GM21360 (cell line): ENCODE results near the gene RABGEF1.
"Not testable (repeated sequence)": the region's sequence is repeated elsewhere in the genome, so short reads cannot be mapped to it uniquely, and the experiment has no call there.

Experiments used
- ATAC-seq: cut with Tn5 transposase; IDR thresholded peaks from one replicate; pipeline ENCODE4 v1.9.1; 2021; ENCODE audit warnings: mild to moderate bottlenecking, moderate library complexity; ENCODE audit not compliant: unreplicated experiment

The RABGEF1 gene

GRCh38 chr7:66740302-66740979 is at the start of gene RABGEF1:
RABGEF1 (plus strand) TSS chr7:66740733; CDS start chr7:66771900, 31,167 bp downstream.
- ATAC-seq, result peak; percentile 84

- no peak for ATAC-seq
These were observed 47.2 kb upstream of the RABGEF1 start for GRCh38 chr7:66693331-66693730.

- ATAC-seq, result no peak
These were observed 46.2 kb upstream of the RABGEF1 start for GRCh38 chr7:66694286-66694685.

GRCh38 chr7:66695417-66695816 is 45.1 kb upstream of the RABGEF1 start:
- not testable (repeated sequence) for ATAC-seq

- ATAC-seq, result not testable (repeated sequence)
These were observed 44.4 kb upstream of the RABGEF1 start for GRCh38 chr7:66696134-66696533.

- no peak for ATAC-seq
These were observed 43.8 kb upstream of the RABGEF1 start for GRCh38 chr7:66696774-66697191.

- no peak for ATAC-seq
These were observed 42.8 kb upstream of the RABGEF1 start for GRCh38 chr7:66697449-66698438.

- no peak for ATAC-seq
These were observed 41.8 kb upstream of the RABGEF1 start for GRCh38 chr7:66698652-66699205.

- ATAC-seq, result no peak
These were observed 40.5 kb upstream of the RABGEF1 start for GRCh38 chr7:66699998-66700397.

- ATAC-seq, result no peak
These were observed 39.9 kb upstream of the RABGEF1 start for GRCh38 chr7:66700633-66701131.

- ATAC-seq, result no peak
These were observed 32.7 kb upstream of the RABGEF1 start for GRCh38 chr7:66707825-66708224.

GRCh38 chr7:66710752-66711151 is 29.8 kb upstream of the RABGEF1 start:
- ATAC-seq, result not testable (repeated sequence)

- ATAC-seq, result no peak
These were observed 26.8 kb upstream of the RABGEF1 start for GRCh38 chr7:66713687-66714086.

- ATAC-seq, result not testable (repeated sequence)
These were observed 23.9 kb upstream of the RABGEF1 start for GRCh38 chr7:66716634-66717033.

- ATAC-seq, result no peak
These were observed 20.0 kb upstream of the RABGEF1 start for GRCh38 chr7:66720561-66720960.

GRCh38 chr7:66725843-66726242 is 14.7 kb upstream of the RABGEF1 start:
- no peak for ATAC-seq

GRCh38 chr7:66727058-66727457 is 13.5 kb upstream of the RABGEF1 start:
- ATAC-seq, result no peak

- no peak for ATAC-seq
These were observed 12.0 kb upstream of the RABGEF1 start for GRCh38 chr7:66728571-66728970.

GRCh38 chr7:66729274-66729673 is 11.3 kb upstream of the RABGEF1 start:
- no peak for ATAC-seq

- peak; percentile 8 for ATAC-seq
These were observed 8.5 kb upstream of the RABGEF1 start for GRCh38 chr7:66731986-66732385.

GRCh38 chr7:66732439-66732838 is 8.1 kb upstream of the RABGEF1 start:
- ATAC-seq, result peak; percentile 66
